Tongue (tissue), 3 donors: ENCODE measurements around the gene FHIT. TPM values are rescaled to one million over a fixed set of nuclear protein-coding genes. Genes with fewer than 3 reads are reported as not detected.

ENCODE experiments used
- DNase-seq: peaks from one replicate; pipeline ENCODE4 v3.0.0-alpha.2; 2015
- small RNA-seq: library from RNA; depleted of rRNA; stranded (forward); fragments of <200 nt; gene quantifications from one replicate; pipeline ENCODE3, GENCODE V24; 2014; ENCODE audit warnings: low replicate concordance
- total RNA-seq: library from RNA; depleted of rRNA; stranded (reverse); fragments of >200 nt; gene quantifications from one replicate; pipeline ENCODE4 v1.2.3, GENCODE V29; 2014

Gene FHIT
- total RNA-seq, 1 donor from 2014 or later, result 7.4 TPM

- DNase-seq, result no peak
These were observed 1551.5 kb downstream of the FHIT start for GRCh38 chr3:59699648-59700320.

Small RNA genes within 50 kb of the gene (small RNA-seq; reads per million reads assigned to genes)
- not detected for gene MIR548BB
- not detected for gene RF00012
